ENCODE data around the gene CELSR3.

CELSR3 gene

GRCh38 chr3:48631516-48632448 is 30.9 kb downstream of the CELSR3 start:
- no peak for DNase-seq

GRCh38 chr3:48630833-48631232 is 31.9 kb downstream of the CELSR3 start:
- no peak for DNase-seq

GRCh38 chr3:48630407-48630806 is 32.3 kb downstream of the CELSR3 start:
- no peak for DNase-seq

GRCh38 chr3:48629894-48630293 is 32.8 kb downstream of the CELSR3 start:
- no peak for DNase-seq

- no peak for DNase-seq
Measured at GRCh38 chr3:48628277-48629017, 34.2 kb downstream of the CELSR3 start.

- no peak for DNase-seq
Measured at GRCh38 chr3:48625600-48625999, 37.1 kb downstream of the CELSR3 start.

- no peak for DNase-seq
Measured at GRCh38 chr3:48624767-48625166, 37.9 kb downstream of the CELSR3 start.

GRCh38 chr3:48623851-48624547 is 38.7 kb downstream of the CELSR3 start:
- no peak for DNase-seq

- DNase-seq = no peak
Measured at GRCh38 chr3:48621461-48621869, 41.2 kb downstream of the CELSR3 start, which contains the start of gene TMEM89. Gene TMEM89, minus strand, starts transcription at chr3:48621769. Its CDS starts 13 bp downstream, at chr3:48621756.

GRCh38 chr3:48619541-48620524 is 42.9 kb downstream of the CELSR3 start:
- DNase-seq = no peak

GRCh38 chr3:48617559-48617958 is 45.1 kb downstream of the CELSR3 start:
- DNase-seq = no peak

GRCh38 chr3:48614044-48614443 is 48.6 kb downstream of the CELSR3 start:
- no peak for DNase-seq

- DNase-seq = no peak
Measured at GRCh38 chr3:48612309-48612708, 50.4 kb downstream of the CELSR3 start.

- DNase-seq = peak; percentile 94
Measured at GRCh38 chr3:48609088-48610005, 53.3 kb downstream of the CELSR3 start, which contains the start of gene UQCRC1. Gene UQCRC1, minus strand, starts transcription at chr3:48609646. Its CDS starts 26 bp downstream, at chr3:48609620.

GRCh38 chr3:48607519-48607918 is 55.2 kb downstream of the CELSR3 start:
- DNase-seq = peak; percentile 52

GRCh38 chr3:48601622-48601994 is 61.1 kb downstream of the CELSR3 start:
- no peak for DNase-seq

- DNase-seq = no peak
Measured at GRCh38 chr3:48600711-48601621, 61.7 kb downstream of the CELSR3 start.

- no peak for DNase-seq
Measured at GRCh38 chr3:48599509-48600285, 63.0 kb downstream of the CELSR3 start.

- DNase-seq = no peak
Measured at GRCh38 chr3:48599077-48599501, 63.6 kb downstream of the CELSR3 start.
